H1 (cell line): ENCODE results near the gene C5. TPM values are rescaled to one million over a fixed set of nuclear protein-coding genes. Genes with fewer than 3 reads are reported as not detected.

Experiments
- CTCF ChIA-PET: fragments of 300-600 bp; sonication (Branson Sonifier 250); formaldehyde crosslinking; loops from one replicate; lab custom pipeline; 2021; ENCODE audit not compliant: partially characterized antibody; lab: Charles Lee
- POLR2A ChIA-PET: fragments of 300-600 bp; sonication (Branson Sonifier 250); formaldehyde crosslinking; loops from one replicate; lab custom pipeline; 2021; ENCODE audit warnings: inconsistent platforms; ENCODE audit not compliant: partially characterized antibody; lab: Charles Lee
- DNase-seq, 2 experiments: peaks; one replicate each; pipeline versions ENCODE4 v3.0.0 to v3.0.0-alpha.2; 2010 to 2022; ENCODE audit warnings: low spot score in 2 of 2, low read depth in 1 of 2, mixed read lengths in 1 of 2
- FAIRE-seq: peaks from 2 replicates; lab custom pipeline; 2011; peaks lifted over from hg19 to GRCh38; lab: Jason Lieb, UNC
- H2AFZ ChIP-seq: 2 replicates; pipeline ENCODE4 v1.8.1; 2012; ENCODE audit warnings: low read length, inconsistent platforms
- H2AK5ac ChIP-seq: 2 replicates; pipeline ENCODE4 v1.6.1; 2013; ENCODE audit warnings: low read depth, low read length
- H2BK120ac ChIP-seq: replicated peaks from 2 replicates; pipeline ENCODE3; 2013; ENCODE audit warnings: low read depth, low read length, inconsistent platforms
- H2BK12ac ChIP-seq: 2 replicates; pipeline ENCODE4 v1.6.1; 2013; ENCODE audit warnings: low read depth, low read length
- H2BK15ac ChIP-seq: 2 replicates; pipeline ENCODE4 v1.6.1; 2013; ENCODE audit warnings: low read length
- H2BK20ac ChIP-seq: 2 replicates; pipeline ENCODE4 v1.6.1; 2013; ENCODE audit warnings: low read length
- H2BK5ac ChIP-seq: 2 replicates; pipeline ENCODE4 v1.6.1; 2013; ENCODE audit warnings: low read depth, low read length
- H3K14ac ChIP-seq: 2 replicates; pipeline ENCODE4 v1.6.1; 2013; ENCODE audit warnings: inconsistent platforms; ENCODE audit not compliant: insufficient read length
- H3K18ac ChIP-seq: 2 replicates; pipeline ENCODE4 v1.6.1; 2013; ENCODE audit warnings: low read length; ENCODE audit errors: extremely low read depth
- H3K23ac ChIP-seq: 2 replicates; pipeline ENCODE4 v1.6.1; 2013; ENCODE audit warnings: inconsistent platforms; ENCODE audit not compliant: insufficient read length
- H3K23me2 ChIP-seq: 2 replicates; pipeline ENCODE4 v1.6.1; 2013; ENCODE audit warnings: low read depth, low read length
- H3K27ac ChIP-seq: 2 replicates; pipeline ENCODE4 v1.6.1; 2011; ENCODE audit warnings: low read depth, low read length, inconsistent platforms
- H3K27me3 ChIP-seq, 4 experiments: replicated peaks in 1 of 4; 1 replicate in 1 of 4; 2 replicates in 3 of 4; pipeline versions ENCODE4 v1.6.1 to v1.8.1; 2011 to 2013; ENCODE audit warnings: low read length in 3 of 4, mild to moderate bottlenecking in 3 of 4, inconsistent platforms in 2 of 4, mixed read lengths in 2 of 4, moderate library complexity in 1 of 4; ENCODE audit not compliant: control insufficient read depth in 3 of 4, insufficient read depth in 3 of 4; ENCODE audit errors: extremely low read depth in 1 of 4
- H3K36me3 ChIP-seq, 4 experiments: 2 replicates each; pipeline versions ENCODE4 v1.6.1 to v1.8.1; 2011 to 2013; ENCODE audit warnings: mild to moderate bottlenecking in 4 of 4, low read length in 3 of 4, moderate library complexity in 2 of 4, control low read depth in 1 of 4, inconsistent platforms in 1 of 4; ENCODE audit not compliant: insufficient read depth in 4 of 4, control insufficient read depth in 2 of 4
- H3K4ac ChIP-seq: replicated peaks from 2 replicates; pipeline ENCODE3; 2013; ENCODE audit warnings: low read length, low read depth, mixed read lengths, inconsistent platforms; ENCODE audit not compliant: insufficient read length
- H3K4me1 ChIP-seq, 4 experiments: replicated peaks in 1 of 4; 1 replicate in 1 of 4; 2 replicates in 3 of 4; pipeline versions ENCODE4 v1.6.1 to v1.8.1; 2011 to 2013; ENCODE audit warnings: low read length in 3 of 4, inconsistent platforms in 2 of 4, mixed read lengths in 1 of 4; ENCODE audit not compliant: insufficient read depth in 4 of 4, control insufficient read depth in 3 of 4
- H3K4me2 ChIP-seq, 2 experiments: 2 replicates each; pipeline versions ENCODE4 v1.6.1 to v1.8.1; 2011 to 2013; ENCODE audit warnings: low read depth in 2 of 2, low read length in 2 of 2, control low read depth in 1 of 2, inconsistent platforms in 1 of 2, mild to moderate bottlenecking in 1 of 2; ENCODE audit not compliant: insufficient read depth in 1 of 2
- H3K4me3 ChIP-seq, 4 experiments: fragments of 200-600, 300-600 bp in 1 of 4; sonication (generic), shearing (Covaris generic), sonication (Bioruptor Twin) in 1 of 4; 2 replicates each; pipeline versions ENCODE4 v1.5.1 to v1.8.1; 2011 to 2016; ENCODE audit warnings: low read length in 4 of 4, low read depth in 3 of 4, control low read depth in 2 of 4, inconsistent platforms in 2 of 4, mild to moderate bottlenecking in 2 of 4, mixed read lengths in 1 of 4, moderate library complexity in 1 of 4; ENCODE audit not compliant: insufficient read depth in 2 of 4; ENCODE audit errors: extremely low read depth in 1 of 4
- H3K56ac ChIP-seq: replicated peaks from 2 replicates; pipeline ENCODE3; 2013; ENCODE audit warnings: low read depth, mild to moderate bottlenecking, mixed read lengths, low read length, inconsistent platforms; ENCODE audit not compliant: insufficient read length
- H3K79me1 ChIP-seq: 2 replicates; pipeline ENCODE4 v1.6.1; 2013; ENCODE audit warnings: low read depth, low read length, control low read depth
- H3K79me2 ChIP-seq, 2 experiments: 2 replicates each; pipeline versions ENCODE4 v1.6.1 to v1.8.1; 2012 to 2013; ENCODE audit warnings: low read length in 2 of 2, mild to moderate bottlenecking in 2 of 2, inconsistent platforms in 1 of 2; ENCODE audit not compliant: insufficient read depth in 2 of 2, control insufficient read depth in 1 of 2
- H3K9ac ChIP-seq, 4 experiments: replicated peaks in 1 of 4; 1 replicate in 1 of 4; 2 replicates in 3 of 4; pipeline versions ENCODE4 v1.6.1 to v1.8.1; 2011 to 2013; ENCODE audit warnings: low read depth in 3 of 4, low read length in 3 of 4, control low read depth in 2 of 4, mild to moderate bottlenecking in 2 of 4, moderate library complexity in 2 of 4, inconsistent platforms in 1 of 4; ENCODE audit errors: extremely low read depth in 1 of 4
- H3K9me3 ChIP-seq, 2 experiments: 2 replicates each; pipeline versions ENCODE4 v1.6.1 to v1.8.1; 2012 to 2013; ENCODE audit warnings: mild to moderate bottlenecking in 2 of 2, moderate library complexity in 2 of 2, control low read depth in 1 of 2, inconsistent platforms in 1 of 2, low read depth in 1 of 2, low read length in 1 of 2, mixed read lengths in 1 of 2; ENCODE audit not compliant: insufficient read depth in 2 of 2
- H4K20me1 ChIP-seq, 2 experiments: replicated peaks in 1 of 2; 2 replicates each; pipeline versions ENCODE3 to v1.8.1; 2011 to 2013; ENCODE audit warnings: inconsistent platforms in 2 of 2, low read length in 2 of 2, mild to moderate bottlenecking in 1 of 2; ENCODE audit not compliant: insufficient read depth in 2 of 2, control insufficient read depth in 1 of 2
- H4K5ac ChIP-seq: 2 replicates; pipeline ENCODE4 v1.6.1; 2013; ENCODE audit warnings: low read length, low read depth, mixed read lengths, inconsistent platforms; ENCODE audit not compliant: insufficient read length
- H4K8ac ChIP-seq: 2 replicates; pipeline ENCODE4 v1.8.0; 2013; ENCODE audit warnings: mild to moderate bottlenecking, moderate library complexity, low read length, inconsistent platforms; ENCODE audit not compliant: insufficient read depth; ENCODE audit errors: extremely low read depth
- H4K91ac ChIP-seq: replicated peaks from 2 replicates; pipeline ENCODE3; 2013; ENCODE audit warnings: low read length, mixed read lengths, inconsistent platforms; ENCODE audit not compliant: insufficient read length
- PHF8 ChIP-seq: fragments of 200-600 bp; sonication (generic); conservative IDR thresholded peaks from 2 replicates; pipeline ENCODE4 v1.7.1; 2012; ENCODE audit warnings: low read depth, mild to moderate bottlenecking, inconsistent platforms, low read length, moderate library complexity
- POLR2AphosphoS5 ChIP-seq: IDR thresholded peaks from 2 replicates; pipeline ENCODE4 v1.6.1; 2011; ENCODE audit warnings: low read depth, low read length
- RBBP5 ChIP-seq: IDR thresholded peaks from 2 replicates; pipeline ENCODE4 v1.7.1; 2012; ENCODE audit warnings: low read depth, mild to moderate bottlenecking, inconsistent platforms, low read length, moderate library complexity, borderline replicate concordance
- WGBS, 2 experiments: shearing (Covaris generic) in 1 of 2; methylation state at CpG; one replicate each; pipeline versions ENCODE4 v1.1.6 to v1.1.7; 2013 to 2015; ENCODE audit warnings: low lambda C conversion rate in 2 of 2, mixed read lengths in 2 of 2, inconsistent platforms in 1 of 2, low coverage in 1 of 2, missing lambda C conversion rate in 1 of 2; ENCODE audit not compliant: insufficient replicate concordance in 2 of 2, insufficient coverage in 1 of 2, insufficient read length in 1 of 2; ENCODE audit errors: extremely low coverage in 1 of 2, missing lambda C conversion rate in 1 of 2; 5-methylcytosine and 5-hydroxymethylcytosine counted together
- polyA plus RNA-seq, 7 experiments: library from polyadenylated mRNA; depleted of rRNA in 3 of 7; stranded (reverse) in 5 of 7; unstranded in 2 of 7; fragments of >200 nt in 5 of 7; fragments of 200-250 nt in 2 of 7; gene quantifications; 1 replicate in 5 of 7; 2 replicates in 1 of 7; 4 replicates in 1 of 7; pipeline versions ENCODE4 v1.2.1 to v1.2.3, GENCODE V29; 2011 to 2013; ENCODE audit warnings: missing spikeins in 2 of 7, mixed read lengths in 2 of 7
- total RNA-seq: library from RNA; stranded (reverse); fragmentation: NEBNext Ultra II Directional; extraction: Animal tissue kit (Norgen Biotek cat#: 25700); gene quantifications from 2 replicates; pipeline ENCODE4 v1.2.1, GENCODE V29; 2021

Gene C5
- total and polyA plus RNA-seq, 2 of the 8 experiments (the other 6 are each of a cell fraction or from before 2014, with no cell fraction given): 0.24 to 0.35 TPM

DNA sequence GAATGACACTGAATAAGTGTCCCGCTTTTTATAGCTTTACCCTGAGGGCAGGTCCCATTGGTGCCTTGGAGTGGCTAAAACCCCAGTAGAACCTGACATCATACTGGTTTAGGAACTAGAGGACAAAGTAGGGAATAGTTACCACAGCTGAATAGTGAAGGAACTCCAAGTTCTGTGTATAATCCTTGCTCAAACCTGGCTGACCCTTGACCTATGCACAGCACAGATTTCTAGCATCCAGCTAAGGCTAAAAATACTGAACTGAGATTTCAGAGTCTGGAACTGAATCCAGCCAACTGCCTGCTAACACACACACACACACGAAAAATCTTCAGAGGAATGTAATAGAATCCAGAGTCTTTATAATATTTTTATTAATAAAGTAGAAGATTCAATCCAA is 50.8 kb downstream of the C5 start:
- Histone ChIP-seq H3K36me3 (no peaks in the 10 kb centered on the region), H3K23me2 (no peaks in the 10 kb centered on the region), H3K23ac (no peak overlapping the region), H3K14ac (no peak overlapping the region), H2AK5ac (no peak overlapping the region)
- no peak for FAIRE-seq
- no peak for TF ChIP-seq PHF8
- TF ChIP-seq RBBP5: no peak
- no peak for TF ChIP-seq POLR2AphosphoS5
- TF ChIP-seq, all 59 proteins: peak for 0
- Histone ChIP-seq H3K18ac (no peak overlapping the region), H2BK20ac (no peak overlapping the region), H3K27me3 (no peaks in the 10 kb centered on the region), H3K27ac (no peak overlapping the region), H3K9me3 (no peaks in the 10 kb centered on the region), H3K56ac (no peak overlapping the region), H3K4me3 (no peak overlapping the region), H2BK15ac (no peak overlapping the region), H2BK120ac (no peak overlapping the region), H4K20me1 (no peaks in the 10 kb centered on the region), H2AFZ (no peak overlapping the region), H3K4me1 (no peaks in the 10 kb centered on the region; a peak in 1 of 7 replicates), H2BK12ac (no peak overlapping the region), H2BK5ac (no peak overlapping the region), H4K8ac (no peak overlapping the region), H4K5ac (no peak overlapping the region), H4K91ac (no peak overlapping the region), H3K4ac (no peak overlapping the region), H3K79me1 (no peaks in the 10 kb centered on the region), H3K79me2 (no peaks in the 10 kb centered on the region), H3K9ac (no peak overlapping the region), H3K4me2 (no peak overlapping the region)
- DNase-seq: no peak
- POLR2A ChIA-PET: no interaction called here
- 74% methylated on average over 2 of the region's 2 CpGs; no CpG with 5 or more reads in 1 of the 2 experiments for WGBS, 2 experiments
- CTCF ChIA-PET: interaction anchor here (0.8 to 2.7 kb wide), 5 partner anchors 13 to 61 kb away, joined by 3 to 7 read pairs (median 4); partner anchors contain the start of gene C5
